ENCODE results near the gene PLPP4.

PLPP4 gene

GRCh38 chr10:120609006-120609405, 152.0 kb downstream of the PLPP4 start:
- no peak for DNase-seq (ENCODE audit: low spot score)

- no peak for DNase-seq (ENCODE audit: low spot score)
Observed at GRCh38 chr10:120610791-120611190, 153.8 kb downstream of the PLPP4 start.

DNA sequence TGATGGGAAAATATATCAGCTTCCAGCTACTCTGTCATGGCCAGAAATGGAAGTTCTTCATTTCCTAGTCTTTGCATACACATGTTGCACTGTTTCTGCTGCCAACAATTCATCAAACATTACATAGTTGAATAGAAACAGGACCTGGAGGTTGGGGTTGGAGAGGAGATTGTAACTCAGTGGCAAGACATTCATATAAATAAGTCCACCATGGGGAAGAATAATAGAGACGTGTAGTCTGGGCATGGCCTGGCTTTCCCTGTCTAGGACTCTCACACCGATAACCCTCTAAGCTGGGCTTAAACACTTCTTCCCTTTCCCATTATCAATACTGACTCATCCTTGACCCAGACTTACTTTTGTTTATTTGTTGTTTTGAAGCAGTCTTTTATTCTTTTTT, 155.7 kb downstream of the PLPP4 start:
- no peak for DNase-seq (ENCODE audit: low spot score)

DNA sequence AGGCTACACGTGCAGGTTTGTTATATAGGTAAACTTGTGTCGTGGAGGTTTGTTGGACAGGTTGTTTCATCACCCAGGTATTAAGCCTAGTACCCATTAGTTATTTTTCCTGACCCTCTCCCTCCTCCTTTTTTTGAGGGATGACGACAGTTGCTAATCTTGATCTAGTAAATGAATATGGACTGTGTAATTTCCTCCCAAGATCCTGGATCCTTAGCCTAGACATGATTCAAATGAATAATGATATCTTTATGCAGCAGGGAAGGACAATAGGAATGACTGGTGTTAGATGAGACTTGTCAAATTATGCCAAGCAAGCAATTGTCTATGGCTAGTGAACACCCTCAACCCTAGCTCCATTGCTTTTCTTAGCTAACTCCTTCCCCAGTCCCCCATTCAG, 156.2 kb downstream of the PLPP4 start:
- no peak for DNase-seq (ENCODE audit: low spot score)

GRCh38 chr10:120614680-120615079, 157.7 kb downstream of the PLPP4 start:
- DNase-seq (ENCODE audit: low spot score): no peak

DNA sequence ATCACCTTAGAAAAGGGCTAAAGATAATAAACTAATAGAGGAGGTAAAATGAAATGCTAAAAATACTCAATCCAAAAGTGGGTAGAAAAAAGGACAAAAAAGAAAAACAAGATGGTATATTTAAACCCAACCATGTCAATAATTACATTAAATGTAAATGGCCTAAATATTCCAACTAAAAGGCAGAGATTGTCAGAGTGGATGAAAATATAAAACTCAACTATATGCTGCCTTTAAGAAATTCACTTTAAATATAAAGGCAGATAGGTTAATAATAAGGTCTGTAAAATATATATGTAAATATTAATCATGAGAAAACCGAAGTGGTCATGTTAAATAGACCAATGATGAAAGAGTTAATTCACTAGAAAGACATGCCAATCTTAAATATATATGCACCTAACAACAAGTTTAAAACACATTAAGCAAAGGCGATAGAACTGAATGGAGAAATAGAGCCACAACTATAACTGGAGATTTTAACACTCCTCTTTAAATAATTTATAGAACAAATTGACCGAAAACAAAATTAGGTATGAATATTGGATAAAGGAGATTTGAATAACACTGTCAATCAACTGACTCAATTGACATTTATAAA, 159.4 kb downstream of the PLPP4 start:
- no peak for DNase-seq (ENCODE audit: low spot score)

- DNase-seq (ENCODE audit: low spot score): no peak
Observed at GRCh38 chr10:120628197-120628596, 171.2 kb downstream of the PLPP4 start.

GRCh38 chr10:120630266-120630665, 173.2 kb downstream of the PLPP4 start:
- DNase-seq (ENCODE audit: low spot score): no peak

DNA sequence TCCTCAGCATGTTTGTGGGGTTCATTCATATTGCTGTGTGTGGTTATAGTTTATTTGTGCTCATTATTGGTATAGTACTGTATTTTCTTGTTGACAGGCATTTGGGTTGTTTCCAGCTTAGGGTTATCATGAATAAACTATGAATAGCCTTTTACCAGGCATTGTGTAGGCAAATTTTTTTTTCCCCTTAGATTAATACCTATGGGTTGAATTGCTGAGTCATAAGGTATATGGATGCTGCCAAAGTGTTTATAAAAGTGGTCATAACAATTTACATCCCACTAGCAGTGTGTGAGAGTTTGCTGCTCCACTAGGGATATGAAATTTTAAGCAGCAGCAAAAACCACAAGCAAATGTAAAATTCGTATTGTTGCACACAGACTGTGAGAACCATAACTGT, 175.0 kb downstream of the PLPP4 start:
- DNase-seq (ENCODE audit: low spot score): no peak

DNA sequence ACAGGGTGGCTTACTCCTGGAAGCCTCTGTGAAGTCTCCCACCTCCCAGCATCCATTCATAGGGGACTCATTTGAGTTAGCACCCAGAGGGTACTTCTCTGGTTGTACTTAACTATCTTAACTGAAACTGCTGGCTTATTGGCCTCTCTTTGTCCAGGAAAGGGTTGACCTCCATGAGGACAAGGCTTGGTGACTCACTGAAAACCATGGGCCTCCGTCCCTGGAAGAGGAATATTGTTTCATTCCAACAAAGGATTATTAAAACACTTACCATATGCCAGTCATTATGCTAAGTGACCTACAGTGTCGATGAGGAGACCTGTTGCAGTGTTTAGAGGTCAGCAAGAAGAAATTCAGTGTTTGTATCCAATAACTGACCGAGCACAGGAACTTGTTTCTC, 175.9 kb downstream of the PLPP4 start:
- no peak for DNase-seq (ENCODE audit: low spot score)

GRCh38 chr10:120634659-120635058, 177.6 kb downstream of the PLPP4 start:
- peak; percentile 67 for DNase-seq (ENCODE audit: low spot score)
